Measurements from ENCODE around the gene ASPG.
"Not testable (repeated sequence)": the region's sequence is repeated elsewhere in the genome, so short reads cannot be mapped to it uniquely, and the experiment has no call there.

ASPG gene

GRCh38 chr14:104147346-104148125 lies 62.0 kb downstream of the ASPG start:
- DNase-seq (ENCODE audit: low read depth in 2 of 2) = no peak

GRCh38 chr14:104148433-104149277 lies 63.2 kb downstream of the ASPG start:
- DNase-seq (ENCODE audit: low read depth in 2 of 2) = no peak

- no peak for DNase-seq (ENCODE audit: low read depth in 2 of 2)
These were observed 63.7 kb downstream of the ASPG start for GRCh38 chr14:104149278-104149595.

GRCh38 chr14:104149617-104150135 lies 64.2 kb downstream of the ASPG start:
- DNase-seq (ENCODE audit: low read depth in 2 of 2) = no peak

GRCh38 chr14:104150136-104151025 lies 64.9 kb downstream of the ASPG start:
- no peak for DNase-seq (ENCODE audit: low read depth in 2 of 2)

- no peak for DNase-seq (ENCODE audit: low read depth in 2 of 2)
These were observed 65.5 kb downstream of the ASPG start for GRCh38 chr14:104151026-104151381.

- DNase-seq (ENCODE audit: low read depth in 2 of 2) = no peak
These were observed 66.2 kb downstream of the ASPG start for GRCh38 chr14:104151566-104152245.

GRCh38 chr14:104152246-104152575 lies 66.7 kb downstream of the ASPG start:
- no peak for DNase-seq (ENCODE audit: low read depth in 2 of 2)

GRCh38 chr14:104152686-104153393 lies 67.3 kb downstream of the ASPG start:
- no peak for DNase-seq (ENCODE audit: low read depth in 2 of 2)

- not testable (repeated sequence) for DNase-seq (ENCODE audit: low read depth in 2 of 2)
These were observed 67.9 kb downstream of the ASPG start for GRCh38 chr14:104153394-104153755.

GRCh38 chr14:104154246-104154645 lies 68.7 kb downstream of the ASPG start:
- DNase-seq (ENCODE audit: low read depth in 2 of 2) = no peak

- no peak for DNase-seq (ENCODE audit: low read depth in 2 of 2)
These were observed 70.0 kb downstream of the ASPG start for GRCh38 chr14:104155513-104155912.

GRCh38 chr14:104156142-104156541 lies 70.6 kb downstream of the ASPG start:
- no peak for DNase-seq (ENCODE audit: low read depth in 2 of 2)

- no peak for DNase-seq (ENCODE audit: low read depth in 2 of 2)
These were observed 71.8 kb downstream of the ASPG start for GRCh38 chr14:104157016-104157928.

- DNase-seq (ENCODE audit: low read depth in 2 of 2) = no peak
These were observed 73.6 kb downstream of the ASPG start for GRCh38 chr14:104158827-104159798.

GRCh38 chr14:104159990-104160389 lies 74.5 kb downstream of the ASPG start:
- DNase-seq (ENCODE audit: low read depth in 2 of 2) = no peak

- DNase-seq (ENCODE audit: low read depth in 2 of 2) = no peak
These were observed 76.3 kb downstream of the ASPG start for GRCh38 chr14:104161602-104162367.

- no peak for DNase-seq (ENCODE audit: low read depth in 2 of 2)
These were observed 77.0 kb downstream of the ASPG start for GRCh38 chr14:104162495-104162894.

Measured in stimulated activated CD8-positive, alpha-beta memory T cell treated with anti-CD3 and anti-CD28 coated beads, Interleukin-2, amount 100 ng/mL, for 48 hours (primary cell).